Activated CD4-positive, alpha-beta T cell treated with anti-CD3 and anti-CD28 coated beads for 24 hours (primary cell): ENCODE measurements around the gene ATP13A1.

Experiments
- DNase-seq, 2 donors: peaks; one replicate each; pipeline ENCODE4 v3.0.0-alpha.2; 2020; ENCODE audit warnings: low read depth in 2 of 2

Gene ATP13A1

GRCh38 chr19:19662871-19663255, 613 bp downstream of the ATP13A1 start:
- no peak for DNase-seq

- DNase-seq = no peak
These were observed 1.1 kb downstream of the ATP13A1 start for GRCh38 chr19:19662344-19662743.

GRCh38 chr19:19661675-19662251, 1.7 kb downstream of the ATP13A1 start:
- DNase-seq = no peak

GRCh38 chr19:19661141-19661674, 2.3 kb downstream of the ATP13A1 start:
- DNase-seq = no peak

- no peak for DNase-seq
These were observed 3.7 kb downstream of the ATP13A1 start for GRCh38 chr19:19659646-19660245.

- no peak for DNase-seq
These were observed 6.1 kb downstream of the ATP13A1 start for GRCh38 chr19:19657397-19657783.

GRCh38 chr19:19656451-19657396, 6.8 kb downstream of the ATP13A1 start:
- no peak for DNase-seq

GRCh38 chr19:19655641-19656343, 7.7 kb downstream of the ATP13A1 start:
- no peak for DNase-seq

GRCh38 chr19:19655051-19655594, 8.4 kb downstream of the ATP13A1 start:
- no peak for DNase-seq

- DNase-seq = no peak
These were observed 9.0 kb downstream of the ATP13A1 start for GRCh38 chr19:19654441-19654840.

GRCh38 chr19:19653597-19654147, 9.8 kb downstream of the ATP13A1 start:
- no peak for DNase-seq

- no peak for DNase-seq
These were observed 10.8 kb downstream of the ATP13A1 start for GRCh38 chr19:19652482-19653295.

- DNase-seq = no peak
These were observed 12.4 kb downstream of the ATP13A1 start for GRCh38 chr19:19651076-19651475.

- DNase-seq = no peak
These were observed 13.1 kb downstream of the ATP13A1 start for GRCh38 chr19:19650331-19650730.

GRCh38 chr19:19649580-19649995, 13.9 kb downstream of the ATP13A1 start:
- no peak for DNase-seq

GRCh38 chr19:19649155-19649554, 14.3 kb downstream of the ATP13A1 start:
- no peak for DNase-seq

GRCh38 chr19:19647037-19647835, 16.2 kb downstream of the ATP13A1 start:
- no peak for DNase-seq

GRCh38 chr19:19645233-19645870, 18.1 kb downstream of the ATP13A1 start:
- no peak for DNase-seq

- DNase-seq = no peak
These were observed 19.5 kb downstream of the ATP13A1 start for GRCh38 chr19:19644054-19644388.
